K562 (cell line): ENCODE measurements around the gene ZNHIT1. TPM values are rescaled to one million over a fixed set of nuclear protein-coding genes. Genes with fewer than 3 reads are reported as not detected.
"Not testable (repeated sequence)": the region's sequence is repeated elsewhere in the genome, so short reads cannot be mapped to it uniquely, and the experiment has no call there.

Experiments
- ATAC-seq: fragments of 200-7000 bp; cut with Tn5 transposase; 3 replicates; pipeline ENCODE4 v1.9.1; 2020; ENCODE audit warnings: moderate library complexity
- BruUV-seq: library from RNA; stranded (reverse); fragments of 400-500 nt; replicated peaks from 2 replicates; lab custom pipeline; 2021; lab: Mats Ljungman, UMichigan
- CTCF ChIA-PET: fragments of 300-600 bp; formaldehyde crosslinking; extraction: SDS; loops from one replicate; lab custom pipeline; 2021; ENCODE audit warnings: low intra/inter-chr PET ratio; lab: Yijun Ruan, JAX
- POLR2A ChIA-PET: fragments of 300-600, 350-650 bp; sonication (Branson Sonifier 250); formaldehyde crosslinking; extraction: SDS; loops from one replicate; lab custom pipeline; 2021; ENCODE audit warnings: antibody characterized with exemption, inconsistent platforms; lab: Yijun Ruan, JAX
- DNase-seq, 4 experiments: peaks; one replicate each; pipeline versions ENCODE4 v3.0.0 to v3.0.0-alpha.2; 2011 to 2018; ENCODE audit warnings: low spot score in 3 of 4, mixed read lengths in 3 of 4; ENCODE audit errors: extremely low read depth in 1 of 4
- FAIRE-seq: peaks from 2 replicates; lab custom pipeline; 2011; peaks lifted over from hg19 to GRCh38; lab: Jason Lieb, UNC
- H2AFZ ChIP-seq: 2 replicates; pipeline ENCODE4 v1.6.0; 2011; ENCODE audit warnings: low read depth, low read length, control low read depth, inconsistent platforms
- H3K27ac ChIP-seq: fragments of 200-600 bp; 3 replicates; pipeline ENCODE4 v1.8.0; 2011; ENCODE audit warnings: low read depth, mild to moderate bottlenecking, control low read depth, inconsistent platforms, low read length, moderate library complexity, mixed read lengths; ENCODE audit errors: extremely low read depth
- H3K27me3 ChIP-seq, 2 experiments: fragments of 300-600 bp in 1 of 2; 2 replicates in 1 of 2; 3 replicates in 1 of 2; pipeline versions ENCODE4 v1.6.0 to v1.8.0; 2011; ENCODE audit warnings: inconsistent platforms in 2 of 2, low read length in 2 of 2, mild to moderate bottlenecking in 1 of 2, mixed read lengths in 1 of 2, moderate library complexity in 1 of 2; ENCODE audit not compliant: control insufficient read depth in 2 of 2, insufficient read depth in 2 of 2
- H3K36me3 ChIP-seq: fragments of 300-600 bp; 3 replicates; pipeline ENCODE4 v1.8.0; 2011; ENCODE audit warnings: mild to moderate bottlenecking, low read length, inconsistent platforms; ENCODE audit not compliant: control insufficient read depth, insufficient read depth
- H3K4me1 ChIP-seq, 2 experiments: fragments of 200-600 bp in 1 of 2; replicated peaks in 1 of 2; 2 replicates in 1 of 2; 3 replicates in 1 of 2; pipeline versions ENCODE4 v1.5.1 to v1.8.0; 2011; ENCODE audit warnings: inconsistent platforms in 2 of 2, low read length in 2 of 2, mild to moderate bottlenecking in 1 of 2, mixed read lengths in 1 of 2, moderate library complexity in 1 of 2; ENCODE audit not compliant: control insufficient read depth in 2 of 2, insufficient read depth in 2 of 2
- H3K4me2 ChIP-seq: 2 replicates; pipeline ENCODE4 v1.6.1; 2011; ENCODE audit warnings: low read length, control low read depth, inconsistent platforms, mixed read lengths; ENCODE audit not compliant: insufficient read depth
- H3K4me3 ChIP-seq: fragments of 200-600 bp; sonication (generic), shearing (Covaris generic); 2 replicates; pipeline ENCODE4 v1.5.1; 2016; ENCODE audit warnings: control low read depth, inconsistent platforms
- H3K79me2 ChIP-seq: fragments of 200-600 bp; 3 replicates; pipeline ENCODE4 v1.8.0; 2011; ENCODE audit warnings: low read length, inconsistent platforms; ENCODE audit not compliant: control insufficient read depth, insufficient read depth
- H3K9ac ChIP-seq, 2 experiments: 2 replicates each; pipeline versions ENCODE4 v1.6.0 to v1.6.1; 2011; ENCODE audit warnings: low read depth in 2 of 2, low read length in 2 of 2, control low read depth in 1 of 2, inconsistent platforms in 1 of 2, mild to moderate bottlenecking in 1 of 2, mixed read lengths in 1 of 2; ENCODE audit not compliant: insufficient read depth in 1 of 2
- H3K9me1 ChIP-seq: one replicate; pipeline ENCODE4 v1.6.0; 2011; ENCODE audit warnings: inconsistent platforms, mild to moderate bottlenecking, low read length, moderate library complexity; ENCODE audit not compliant: control insufficient read depth, insufficient read depth
- H3K9me3 ChIP-seq: replicated peaks from 2 replicates; pipeline ENCODE4 v1.5.1; 2011; ENCODE audit warnings: low read depth, low read length, inconsistent platforms; ENCODE audit not compliant: control insufficient read depth, insufficient read depth
- H4K20me1 ChIP-seq: replicated peaks from 2 replicates; pipeline ENCODE4 v1.6.1; 2011; ENCODE audit warnings: low read length, inconsistent platforms, mixed read lengths; ENCODE audit not compliant: control insufficient read depth, insufficient read depth
- ATF2 ChIP-seq: sonication (generic); formaldehyde crosslinking; IDR thresholded peaks from 2 replicates; pipeline ENCODE4 v1.8.1; 2022; ENCODE audit warnings: missing genetic modification reagents
- CEBPB ChIP-seq: fragments of 450-650 bp; IDR thresholded peaks from 2 replicates; pipeline ENCODE4 v1.6.1; 2016; ENCODE audit warnings: missing genetic modification characterization, missing compliant biosample characterization
- HMG20B ChIP-seq: fragments of 250-450 bp; sonication (Bioruptor Pico); IDR thresholded peaks from 2 replicates; pipeline ENCODE4 v1.5.0; 2021; ENCODE audit warnings: mild to moderate bottlenecking
- SMAD4 ChIP-seq: fragments of 250-450 bp; sonication (Bioruptor Pico); conservative IDR thresholded peaks from 2 replicates; pipeline ENCODE4 v1.8.0; 2021; ENCODE audit warnings: inconsistent platforms, mild to moderate bottlenecking, moderate library complexity
- SP1 ChIP-seq: sonication (generic); formaldehyde crosslinking; IDR thresholded peaks from 2 replicates; pipeline ENCODE4 v1.8.1; 2022; ENCODE audit warnings: mild to moderate bottlenecking, missing genetic modification reagents
- ZBTB5 ChIP-seq: fragments of 450-650 bp; IDR thresholded peaks from 2 replicates; pipeline ENCODE4 v1.6.1; 2017; ENCODE audit warnings: antibody characterized with exemption
- ZBTB8A ChIP-seq: fragments of 450-650 bp; IDR thresholded peaks from 2 replicates; pipeline ENCODE4 v1.6.1; 2018; ENCODE audit warnings: mild to moderate bottlenecking, moderate library complexity; ENCODE audit not compliant: partially characterized antibody
- WGBS: fragments of 100-300 bp; shearing (Covaris generic); methylation state at CpG from one replicate; pipeline ENCODE4 v1.1.6; 2016; ENCODE audit warnings: low coverage, mixed read lengths; ENCODE audit not compliant: insufficient coverage; ENCODE audit errors: missing lambda C conversion rate; 5-methylcytosine and 5-hydroxymethylcytosine counted together
- in situ Hi-C: fragments of 300-500 bp; cut with MboI; formaldehyde crosslinking; loops from 4 replicates; pipeline ENCODE4 v1.15.0; 2018; ENCODE audit warnings: inconsistent platforms, mixed read lengths
- intact Hi-C: fragments of 100-400 bp; cut with micrococcal nuclease; formaldehyde crosslinking; loops from 2 replicates; pipeline ENCODE4 v1.14.2; 2022
- polyA plus RNA-seq, 8 experiments: library from polyadenylated mRNA; depleted of rRNA in 4 of 8; stranded (reverse) in 5 of 8; unstranded in 3 of 8; fragments of >200 nt; fragmentation: Nextera tagmentation in 2 of 8; fragmentation: Illumina TruSeq in 1 of 8; extraction: Ambion mirVana in 2 of 8; extraction: Trizol in 1 of 8; gene quantifications; 2 replicates each; pipeline versions ENCODE4 v1.2.1 to v1.2.3, GENCODE V29; 2011 to 2014; ENCODE audit warnings: inconsistent platforms in 1 of 8, missing spikeins in 1 of 8
- total RNA-seq, 7 experiments: library from RNA; depleted of rRNA in 6 of 7; stranded (reverse); fragments of >200 nt in 6 of 7; fragmentation: Illumina TruSeq in 2 of 7; extraction: Trizol in 2 of 7; gene quantifications; 2 replicates each; pipeline versions ENCODE4 v1.2.1 to v1.2.3, GENCODE V29; 2011 to 2021; ENCODE audit warnings: low replicate concordance in 1 of 7
- TF ChIP-seq, protein P1 (sequence below): fragments of 450-650 bp; IDR thresholded peaks from 2 replicates; pipeline ENCODE4 v1.6.1; 2016; ENCODE audit warnings: mild to moderate bottlenecking

ZNHIT1 gene
- total and polyA plus RNA-seq, 9 of the 15 experiments (the other 6 are each of a cell fraction or from before 2014, with no cell fraction given): 6.4 to 162 (median 70.1) TPM

DNA sequence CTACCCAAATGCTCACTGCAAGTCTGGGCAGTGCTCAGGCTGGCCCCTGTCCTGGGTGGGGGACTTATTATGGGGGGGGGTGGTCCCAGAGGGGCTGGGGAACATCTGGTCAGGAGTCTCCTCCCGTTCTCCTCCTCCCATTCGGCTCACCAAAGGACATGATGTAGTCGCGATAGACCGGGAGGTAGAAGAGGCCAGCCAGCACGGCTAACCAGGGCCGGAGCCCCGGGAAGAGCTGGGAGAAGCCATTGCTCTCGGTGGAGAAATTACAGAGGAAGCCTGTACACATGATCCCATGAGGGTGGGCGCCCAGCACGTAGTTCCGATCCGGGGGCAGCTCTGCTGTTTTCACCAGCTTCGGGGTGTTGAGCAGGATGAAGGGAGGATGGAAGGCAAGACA lies 19.5 kb upstream of the ZNHIT1 start (continued):
- no peak for TF ChIP-seq SP1 (CRISPR knock-in tag)
- TF ChIP-seq, protein P1, sequence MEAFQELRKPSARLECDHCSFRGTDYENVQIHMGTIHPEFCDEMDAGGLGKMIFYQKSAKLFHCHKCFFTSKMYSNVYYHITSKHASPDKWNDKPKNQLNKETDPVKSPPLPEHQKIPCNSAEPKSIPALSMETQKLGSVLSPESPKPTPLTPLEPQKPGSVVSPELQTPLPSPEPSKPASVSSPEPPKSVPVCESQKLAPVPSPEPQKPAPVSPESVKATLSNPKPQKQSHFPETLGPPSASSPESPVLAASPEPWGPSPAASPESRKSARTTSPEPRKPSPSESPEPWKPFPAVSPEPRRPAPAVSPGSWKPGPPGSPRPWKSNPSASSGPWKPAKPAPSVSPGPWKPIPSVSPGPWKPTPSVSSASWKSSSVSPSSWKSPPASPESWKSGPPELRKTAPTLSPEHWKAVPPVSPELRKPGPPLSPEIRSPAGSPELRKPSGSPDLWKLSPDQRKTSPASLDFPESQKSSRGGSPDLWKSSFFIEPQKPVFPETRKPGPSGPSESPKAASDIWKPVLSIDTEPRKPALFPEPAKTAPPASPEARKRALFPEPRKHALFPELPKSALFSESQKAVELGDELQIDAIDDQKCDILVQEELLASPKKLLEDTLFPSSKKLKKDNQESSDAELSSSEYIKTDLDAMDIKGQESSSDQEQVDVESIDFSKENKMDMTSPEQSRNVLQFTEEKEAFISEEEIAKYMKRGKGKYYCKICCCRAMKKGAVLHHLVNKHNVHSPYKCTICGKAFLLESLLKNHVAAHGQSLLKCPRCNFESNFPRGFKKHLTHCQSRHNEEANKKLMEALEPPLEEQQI: no peak
- no peak for TF ChIP-seq CEBPB (tag)
- no peak for TF ChIP-seq SMAD4
- no peak for TF ChIP-seq ZBTB5
- no peak for TF ChIP-seq ATF2
- TF ChIP-seq ZBTB8A: no peak
- no peak for TF ChIP-seq HMG20B

DNA sequence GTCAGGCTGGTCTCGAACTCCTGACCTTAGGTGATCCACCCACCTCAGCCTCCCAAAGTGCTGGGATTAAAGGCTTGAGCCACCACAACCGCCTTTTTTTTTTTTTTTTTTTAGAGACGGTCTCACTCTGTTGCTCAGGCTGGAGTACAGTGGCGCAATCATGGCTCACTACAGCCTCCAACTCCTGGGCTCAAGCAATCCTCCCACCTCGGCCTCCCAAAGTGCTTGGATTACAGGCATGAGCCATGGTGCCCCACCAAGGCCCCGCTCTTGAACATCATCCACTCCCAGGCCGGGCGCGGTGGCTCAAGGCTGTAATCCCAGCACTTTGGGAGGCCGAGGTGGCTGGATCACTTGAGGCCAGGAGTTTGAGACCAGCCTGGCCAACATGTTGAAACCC lies 18.4 kb upstream of the ZNHIT1 start:
- H3K36me3 ChIP-seq, BruUV-seq, ATAC-seq, H3K4me2 ChIP-seq, H3K9ac ChIP-seq, H2AFZ ChIP-seq, FAIRE-seq, H3K9me1 ChIP-seq, H3K79me2 ChIP-seq, H3K4me3 ChIP-seq, DNase-seq, H3K9me3 ChIP-seq, H3K27ac ChIP-seq, intact Hi-C loops, in situ Hi-C loops, CTCF ChIA-PET, H4K20me1 ChIP-seq: not testable (repeated sequence)
- Histone ChIP-seq H3K27me3 (peaks cover 0 to 13% of the 10 kb centered on the region in 2 experiments; a peak in 1 of 5 replicates), H3K4me1 (peaks cover 9 to 32% of the 10 kb centered on the region in 2 experiments)
- WGBS: 68% methylated on average over 8 of the region's 10 CpGs
- POLR2A ChIA-PET: interaction anchor here (1.5 kb wide), 1 partner anchor 18 kb away, joined by 8 read pairs; the partner anchor contains the start of genes PLOD3 and ZNHIT1
